GM23338 (cell line): ENCODE results near the gene SFXN5. TPM values are rescaled to one million over a fixed set of nuclear protein-coding genes. Genes with fewer than 3 reads are reported as not detected.

Experiments used
- ATAC-seq: fragments of 200-7000 bp; cut with Tn5 transposase; 3 replicates; pipeline ENCODE4 v1.9.1; 2020
- DNase-seq: peaks from one replicate; pipeline ENCODE4 v3.0.0-alpha.2; 2015; ENCODE audit warnings: low spot score
- H2AFZ ChIP-seq: fragments of 200-600 bp; sonication (generic); 2 replicates; pipeline ENCODE4 v1.8.0; 2016; ENCODE audit warnings: antibody characterized with exemption, mild to moderate bottlenecking, moderate library complexity
- H3F3A ChIP-seq: fragments of 200-600 bp; sonication (generic); replicated peaks from 2 replicates; pipeline ENCODE4 v1.8.0; 2017; ENCODE audit warnings: antibody characterized with exemption, mixed run types, low read depth
- H3K27ac ChIP-seq: fragments of 200-600 bp; sonication (generic); 2 replicates; pipeline ENCODE4 v1.6.1; 2016; ENCODE audit warnings: low read depth
- H3K27me3 ChIP-seq: fragments of 200-600 bp; sonication (generic); 2 replicates; pipeline ENCODE4 v1.8.0; 2016; ENCODE audit warnings: mild to moderate bottlenecking, mixed run types, moderate library complexity; ENCODE audit not compliant: insufficient read depth
- H3K36me3 ChIP-seq: fragments of 200-600 bp; sonication (generic); 2 replicates; pipeline ENCODE4 v1.8.0; 2016; ENCODE audit warnings: mild to moderate bottlenecking; ENCODE audit not compliant: insufficient read depth
- H3K4me1 ChIP-seq: fragments of 200-600 bp; sonication (generic); 2 replicates; pipeline ENCODE4 v1.8.0; 2016; ENCODE audit warnings: mild to moderate bottlenecking, moderate library complexity; ENCODE audit not compliant: insufficient read depth
- H3K4me2 ChIP-seq: fragments of 200-600 bp; sonication (generic); 2 replicates; pipeline ENCODE4 v1.7.1; 2017; ENCODE audit warnings: mixed run types
- H3K4me3 ChIP-seq: fragments of 200-600 bp; sonication (generic); 2 replicates; pipeline ENCODE4 v1.6.1; 2016; ENCODE audit warnings: mixed run types
- H3K79me2 ChIP-seq: fragments of 200-600 bp; sonication (generic); replicated peaks from 2 replicates; pipeline ENCODE4 v1.8.0; 2017; ENCODE audit warnings: mild to moderate bottlenecking; ENCODE audit not compliant: insufficient read depth
- H3K9me2 ChIP-seq: fragments of 200-600 bp; sonication (generic); 2 replicates; pipeline ENCODE4 v1.8.0; 2017; ENCODE audit not compliant: insufficient read depth
- H4K20me1 ChIP-seq: fragments of 200-600 bp; sonication (generic); replicated peaks from 2 replicates; pipeline ENCODE4 v1.8.0; 2017; ENCODE audit warnings: mild to moderate bottlenecking; ENCODE audit not compliant: insufficient read depth
- H3K27ac Mint-ChIP-seq: 2 replicates; pipeline ENCODE4 v1.8.0; 2020; ENCODE audit warnings: inconsistent platforms, mild to moderate bottlenecking, moderate library complexity, mixed read lengths
- H3K27me3 Mint-ChIP-seq: 3 replicates; pipeline ENCODE4 v1.8.0; 2022; ENCODE audit warnings: low read depth, mild to moderate bottlenecking, moderate library complexity, mixed read lengths, inconsistent platforms; ENCODE audit not compliant: insufficient read depth, poor library complexity
- H3K36me3 Mint-ChIP-seq: 3 replicates; pipeline ENCODE4 v1.8.0; 2021; ENCODE audit warnings: low read depth, mild to moderate bottlenecking, inconsistent platforms, moderate library complexity, mixed read lengths
- H3K4me1 Mint-ChIP-seq: 3 replicates; pipeline ENCODE4 v1.8.0; 2020; ENCODE audit warnings: mild to moderate bottlenecking, inconsistent platforms, mixed read lengths
- H3K4me3 Mint-ChIP-seq: 3 replicates; pipeline ENCODE4 v1.8.0; 2021; ENCODE audit warnings: moderate library complexity, mild to moderate bottlenecking, inconsistent platforms, mixed read lengths
- H3K9me3 Mint-ChIP-seq: 3 replicates; pipeline ENCODE4 v1.8.0; 2020; ENCODE audit warnings: moderate library complexity, mild to moderate bottlenecking, inconsistent platforms, mixed read lengths
- CREB1 ChIP-seq: fragments of 250-450 bp; sonication (Bioruptor Pico); IDR thresholded peaks from 2 replicates; pipeline ENCODE4 v1.5.0; 2020; ENCODE audit warnings: low read depth, mild to moderate bottlenecking, moderate library complexity
- CTCF ChIP-seq, 2 experiments: fragments of 200-600 bp in 1 of 2; sonication (generic) in 1 of 2; conservative IDR thresholded peaks; 2 replicates each; pipeline versions ENCODE4 v1.5.1 to v1.6.1; 2016 to 2017; ENCODE audit warnings: antibody characterized with exemption in 2 of 2, low read depth in 2 of 2, mild to moderate bottlenecking in 2 of 2, moderate library complexity in 1 of 2
- EZH2 ChIP-seq: fragments of 200-600 bp; sonication (generic); IDR thresholded peaks from one replicate; pipeline ENCODE4 v1.8.0; 2017; ENCODE audit warnings: antibody characterized with exemption, mild to moderate bottlenecking, low read depth; ENCODE audit not compliant: unreplicated experiment
- EZH2phosphoT487 ChIP-seq: fragments of 200-600 bp; sonication (generic); IDR thresholded peaks from one replicate; pipeline ENCODE4 v1.8.1; 2018; ENCODE audit warnings: antibody characterized with exemption; ENCODE audit not compliant: unreplicated experiment
- JUNB ChIP-seq: IDR thresholded peaks from one replicate; pipeline ENCODE4 v1.6.1; 2016; ENCODE audit warnings: antibody characterized with exemption; ENCODE audit not compliant: unreplicated experiment
- NANOG ChIP-seq: IDR thresholded peaks from 2 replicates; pipeline ENCODE4 v1.6.1; 2016; ENCODE audit warnings: antibody characterized with exemption, borderline replicate concordance
- POLR2AphosphoS5 ChIP-seq: IDR thresholded peaks from 2 replicates; pipeline ENCODE4 v1.6.1; 2016; ENCODE audit warnings: antibody characterized with exemption, low read depth
- REST ChIP-seq: IDR thresholded peaks from one replicate; pipeline ENCODE4 v1.6.1; 2018; ENCODE audit warnings: antibody characterized with exemption; ENCODE audit not compliant: unreplicated experiment
- STAT1 ChIP-seq: IDR thresholded peaks from one replicate; pipeline ENCODE4 v1.6.1; 2016; ENCODE audit warnings: antibody characterized with exemption; ENCODE audit not compliant: unreplicated experiment
- ZNF114 ChIP-seq: fragments of 250-450 bp; sonication (Bioruptor Pico); IDR thresholded peaks from 2 replicates; pipeline ENCODE4 v1.5.0; 2020; ENCODE audit warnings: mild to moderate bottlenecking, moderate library complexity
- ZNF331 ChIP-seq: fragments of 250-450 bp; sonication (Bioruptor Pico); IDR thresholded peaks from 2 replicates; pipeline ENCODE4 v1.5.0; 2020; ENCODE audit warnings: low read depth, mild to moderate bottlenecking, moderate library complexity
- ZNF462 ChIP-seq: fragments of 250-450 bp; sonication (Bioruptor Pico); IDR thresholded peaks from 2 replicates; pipeline ENCODE4 v1.5.0; 2020; ENCODE audit warnings: mild to moderate bottlenecking, moderate library complexity
- polyA plus RNA-seq: library from polyadenylated mRNA; unstranded; fragments of >200 nt; fragmentation: Nextera tagmentation; extraction: Ambion mirVana; gene quantifications from 2 replicates; pipeline ENCODE4 v1.2.1, GENCODE V29; 2016
- total RNA-seq: library from RNA; depleted of rRNA; stranded (reverse); fragments of >200 nt; shearing (Covaris generic); gene quantifications from 2 replicates; pipeline ENCODE4 v1.2.3, GENCODE V29; 2014
- TF ChIP-seq, protein P1 (sequence below): IDR thresholded peaks from 2 replicates; pipeline ENCODE4 v1.6.1; 2016; ENCODE audit warnings: antibody characterized with exemption

SFXN5 gene
- total and polyA plus RNA-seq, 2 experiments from 2014 or later: 23.6 to 25.8 TPM

DNA sequence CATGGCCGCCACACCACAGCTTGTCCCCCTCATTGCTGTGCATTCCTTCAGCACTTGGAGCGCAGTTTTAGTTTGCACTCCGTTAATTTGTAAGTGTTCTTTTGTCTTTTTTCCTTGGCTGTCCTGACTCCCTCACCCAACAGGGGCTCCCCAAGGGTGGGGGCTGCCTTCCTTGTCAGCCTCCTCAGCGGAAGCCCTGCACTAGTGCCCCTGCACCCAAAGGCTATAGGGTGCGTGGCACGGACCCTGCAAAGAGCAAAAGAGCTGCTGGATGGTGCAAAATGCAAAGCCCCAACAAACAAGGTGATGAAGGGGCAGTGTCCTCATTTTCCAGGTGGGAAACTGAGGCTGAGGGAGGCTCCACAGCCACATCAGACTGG is 107.4 kb downstream of the SFXN5 start:
- H3K79me2 ChIP-seq: no peaks in the 10 kb centered on the region
- Mint-ChIP-seq H3K27me3 (peaks cover 28% of the 10 kb centered on the region), H3K4me1 (peaks cover 60% of the 10 kb centered on the region), H3K36me3 (peaks cover 6% of the 10 kb centered on the region; the same call in 2 of the 3 replicates), H3K9me3 (no peaks in the 10 kb centered on the region), H3K27ac (no peak overlapping the region), H3K4me3 (no peak overlapping the region; the same call in 2 of the 3 replicates)
- H3F3A ChIP-seq: no peaks in the 10 kb centered on the region
- no peak for DNase-seq
- H4K20me1 ChIP-seq: no peaks in the 10 kb centered on the region
- 0 out of 2 replicates have a peak overlapping the region, but pooled peaks have one; percentile 51 for H3K4me2 ChIP-seq
- no peak overlapping the region for H3K27ac ChIP-seq
- TF ChIP-seq CTCF (conservative IDR thresholded peaks at IDR 0.05; ENCODE audit: low read depth in 2 of 2) (no peak), JUNB (no peak), NANOG (no peak), CREB1 (no peak), ZNF462 (CRISPR knock-in tag) (no peak), STAT1 (no peak), EZH2 (no peak), ZNF114 (CRISPR knock-in tag) (no peak), ZNF331 (no peak), EZH2phosphoT487 (no peak), REST (no peak), POLR2AphosphoS5 (no peak)
- TF ChIP-seq, protein P1, sequence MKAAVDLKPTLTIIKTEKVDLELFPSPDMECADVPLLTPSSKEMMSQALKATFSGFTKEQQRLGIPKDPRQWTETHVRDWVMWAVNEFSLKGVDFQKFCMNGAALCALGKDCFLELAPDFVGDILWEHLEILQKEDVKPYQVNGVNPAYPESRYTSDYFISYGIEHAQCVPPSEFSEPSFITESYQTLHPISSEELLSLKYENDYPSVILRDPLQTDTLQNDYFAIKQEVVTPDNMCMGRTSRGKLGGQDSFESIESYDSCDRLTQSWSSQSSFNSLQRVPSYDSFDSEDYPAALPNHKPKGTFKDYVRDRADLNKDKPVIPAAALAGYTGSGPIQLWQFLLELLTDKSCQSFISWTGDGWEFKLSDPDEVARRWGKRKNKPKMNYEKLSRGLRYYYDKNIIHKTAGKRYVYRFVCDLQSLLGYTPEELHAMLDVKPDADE: no peak
- no peaks in the 10 kb centered on the region for H3K36me3 ChIP-seq
- peaks cover 26% of the 10 kb centered on the region; the same call in 1 of the 2 replicates for H3K4me1 ChIP-seq
- no peak for ATAC-seq
- H3K4me3 ChIP-seq: no peak overlapping the region
- H3K27me3 ChIP-seq: no peaks in the 10 kb centered on the region
- no peak overlapping the region for H2AFZ ChIP-seq
- no peaks in the 10 kb centered on the region for H3K9me2 ChIP-seq
